NCI-H226 (cell line): ENCODE data around the gene STX8.

ENCODE experiments used
- DNase-seq: peaks from one replicate; pipeline ENCODE4 v3.0.0-alpha.2; 2015

The STX8 gene

DNA sequence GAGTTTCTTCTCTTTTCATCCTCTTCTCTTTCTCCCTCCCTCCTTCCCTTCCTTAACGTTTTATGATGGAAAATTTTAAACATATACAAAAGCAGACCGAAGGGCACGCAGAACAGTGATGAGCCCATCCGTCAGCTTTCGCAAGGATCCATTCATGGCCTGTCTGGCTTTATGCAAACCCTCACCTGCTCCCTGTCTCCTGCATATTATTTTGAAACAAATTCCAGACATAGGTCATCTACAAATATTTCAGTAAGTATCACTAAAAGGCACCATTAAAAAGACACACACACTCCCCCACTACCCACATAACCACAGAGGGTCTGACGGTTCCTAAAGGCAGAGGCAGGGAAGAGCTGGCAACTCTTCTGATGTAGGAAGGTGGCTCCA lies 319.3 kb downstream of the STX8 start:
- DNase-seq = no peak

DNA sequence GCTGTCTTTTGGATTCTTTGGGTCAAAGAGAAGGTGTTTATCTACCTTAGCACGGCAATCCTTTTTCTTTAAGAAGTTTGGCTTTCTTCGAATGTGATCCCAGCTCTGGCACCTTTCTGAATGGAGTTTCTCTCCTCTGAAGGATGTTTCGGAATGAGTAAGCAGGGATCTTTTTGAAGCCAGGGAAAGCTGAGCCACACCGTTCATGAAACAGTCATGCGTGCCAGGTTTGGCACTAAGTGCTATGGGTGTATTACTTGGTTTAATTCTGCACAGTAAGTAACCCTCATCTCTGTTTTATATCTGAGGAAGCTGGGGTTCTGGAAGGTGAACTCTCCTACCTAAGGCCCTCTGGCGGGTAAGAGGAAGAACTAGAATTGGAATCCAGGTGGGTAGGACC lies 319.8 kb downstream of the STX8 start:
- DNase-seq = no peak

- no peak for DNase-seq
These were observed 320.8 kb downstream of the STX8 start for GRCh38 chr17:9254841-9255240.

GRCh38 chr17:9253308-9253707 lies 322.3 kb downstream of the STX8 start:
- no peak for DNase-seq

GRCh38 chr17:9251273-9251672 lies 324.3 kb downstream of the STX8 start:
- DNase-seq = no peak

DNA sequence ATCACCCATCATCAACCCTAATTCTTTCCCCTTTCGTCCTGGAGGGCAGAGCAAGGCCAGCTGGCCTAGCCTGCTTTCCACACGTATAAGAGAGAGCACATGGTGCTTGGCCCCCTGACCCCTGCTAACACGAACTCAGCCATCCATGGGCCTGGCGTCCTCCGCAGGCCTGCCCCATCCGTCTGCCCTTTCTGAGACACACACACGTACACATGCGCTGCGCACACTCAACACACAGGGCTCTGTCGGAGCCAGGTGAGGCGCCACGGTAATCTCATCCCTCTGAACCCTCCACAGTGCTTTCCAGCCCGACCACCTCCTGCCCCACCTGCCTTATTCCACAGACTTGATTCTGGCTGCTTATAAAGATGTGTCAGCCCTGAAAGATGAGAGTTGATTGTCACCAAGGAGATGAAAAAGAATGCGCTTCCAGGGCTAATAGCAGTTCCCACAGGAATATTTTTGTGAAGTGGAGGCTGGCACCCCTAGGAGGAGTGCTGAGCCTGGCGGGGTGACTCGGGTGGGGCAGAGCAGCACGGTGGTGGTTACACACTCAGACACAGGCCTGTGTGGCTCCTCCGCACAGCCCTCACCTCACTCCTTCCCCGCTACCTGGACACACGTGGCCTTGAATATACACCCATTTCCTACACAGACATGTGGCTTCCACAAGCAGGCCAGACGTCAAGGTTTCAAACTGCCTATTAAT lies 326.2 kb downstream of the STX8 start:
- DNase-seq = no peak

- DNase-seq = no peak
These were observed 328.1 kb downstream of the STX8 start for GRCh38 chr17:9247401-9247938.

GRCh38 chr17:9244066-9245052 lies 331.3 kb downstream of the STX8 start:
- DNase-seq = no peak

DNA sequence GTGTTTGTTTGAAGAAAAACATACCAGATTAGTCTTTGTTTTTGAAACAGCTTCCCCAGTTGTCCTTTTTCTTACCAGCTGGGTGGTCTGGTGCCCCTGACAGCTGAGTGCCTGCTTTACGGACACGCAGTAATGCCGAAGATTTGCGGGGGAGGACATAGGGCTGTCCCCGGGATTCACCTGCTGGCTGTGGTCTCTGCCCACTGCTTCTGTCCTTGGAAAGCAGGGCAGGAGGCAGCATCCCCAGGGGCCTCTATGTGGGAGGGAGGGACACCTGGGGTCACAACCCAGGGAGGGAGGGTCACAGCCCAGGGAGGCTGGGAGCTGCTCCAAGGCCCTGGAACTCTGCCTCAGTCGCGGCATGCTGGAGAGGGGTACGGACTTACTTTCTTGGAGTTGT lies 332.6 kb downstream of the STX8 start:
- no peak for DNase-seq

DNA sequence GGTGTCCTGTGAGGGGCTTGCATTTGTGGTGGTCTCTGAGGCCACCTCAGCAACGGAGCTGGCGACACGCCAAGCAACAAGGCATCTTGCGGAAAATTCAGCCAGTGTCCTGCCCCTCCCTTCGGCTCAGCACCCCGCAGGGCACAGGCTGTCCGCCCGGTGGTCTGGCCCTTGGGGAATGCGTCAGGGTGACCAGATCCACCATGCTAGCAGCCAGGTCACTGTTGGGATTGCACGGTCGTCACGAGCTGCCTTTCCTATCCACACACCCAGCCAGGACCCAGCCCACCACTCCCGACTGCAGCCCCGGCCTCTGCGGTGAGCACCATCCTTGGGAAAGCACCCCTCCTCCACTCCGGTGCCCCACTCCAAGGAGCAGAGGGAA lies 333.1 kb downstream of the STX8 start:
- DNase-seq = no peak

GRCh38 chr17:9241774-9242496 lies 333.7 kb downstream of the STX8 start:
- DNase-seq = no peak

- DNase-seq = peak; percentile 1
These were observed 334.3 kb downstream of the STX8 start for GRCh38 chr17:9241371-9241712.

- DNase-seq = no peak
These were observed 334.8 kb downstream of the STX8 start for GRCh38 chr17:9240659-9241370.

GRCh38 chr17:9239793-9240658 lies 335.6 kb downstream of the STX8 start:
- DNase-seq = peak; percentile 40

DNA sequence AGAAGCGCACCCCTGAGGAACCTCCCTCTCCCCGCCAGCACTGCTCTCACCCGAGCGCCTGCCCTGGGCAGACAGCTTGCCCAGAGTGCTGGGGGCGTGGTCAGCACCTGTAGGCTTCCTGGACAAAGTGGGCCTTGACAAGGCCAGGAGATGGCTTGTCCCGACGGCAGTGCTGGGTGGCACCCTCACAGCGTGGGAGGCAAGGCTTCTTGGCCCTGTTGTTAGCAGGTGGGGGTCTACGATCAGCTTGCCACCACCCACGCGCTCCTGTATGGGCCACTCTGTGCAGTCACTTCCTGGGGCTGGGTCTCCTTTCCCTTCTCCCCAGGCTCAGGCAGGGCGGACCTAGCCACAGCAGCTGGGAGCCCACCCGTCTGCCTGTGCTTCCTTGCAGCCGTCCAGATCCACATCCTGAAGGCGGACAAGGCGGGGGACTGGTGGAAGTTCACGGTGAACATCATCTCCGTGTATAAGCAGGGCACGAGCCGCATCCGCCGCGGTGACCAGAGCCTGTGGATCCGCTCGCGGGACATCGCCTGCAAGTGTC lies 336.3 kb downstream of the STX8 start:
- DNase-seq = no peak

GRCh38 chr17:9238340-9239245 lies 337.0 kb downstream of the STX8 start:
- DNase-seq = no peak

DNA sequence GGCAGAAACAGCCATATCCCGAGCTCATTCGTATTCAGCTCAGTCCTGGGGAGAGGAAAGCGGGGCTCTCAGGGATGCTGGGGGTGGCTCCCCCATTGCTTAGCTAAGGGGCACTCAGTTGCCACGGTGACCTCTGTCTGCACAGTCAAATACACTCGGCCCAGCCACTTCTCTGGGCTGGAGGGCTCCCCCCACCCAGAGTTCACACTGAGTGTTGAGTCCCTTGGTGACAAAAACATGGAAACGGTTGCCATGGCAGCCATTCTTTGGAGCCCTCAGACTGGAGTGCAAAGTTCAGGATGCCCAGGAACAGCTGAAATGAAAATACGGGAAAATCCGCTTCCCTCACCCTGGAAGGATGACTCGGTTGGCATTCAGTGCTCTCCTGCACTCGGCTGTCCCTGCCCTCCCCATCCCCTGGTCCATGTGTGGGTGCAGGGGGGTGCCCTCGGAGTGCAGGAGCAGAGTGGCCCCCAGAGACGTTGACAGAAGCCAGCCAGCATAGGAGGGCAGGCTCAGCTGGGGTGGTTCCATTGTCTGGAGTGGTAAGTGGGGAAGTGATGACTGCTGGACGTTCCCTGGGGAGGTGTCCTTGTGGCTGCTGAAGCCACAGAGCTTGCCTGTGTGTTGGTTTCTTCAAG lies 337.8 kb downstream of the STX8 start:
- no peak for DNase-seq

DNA sequence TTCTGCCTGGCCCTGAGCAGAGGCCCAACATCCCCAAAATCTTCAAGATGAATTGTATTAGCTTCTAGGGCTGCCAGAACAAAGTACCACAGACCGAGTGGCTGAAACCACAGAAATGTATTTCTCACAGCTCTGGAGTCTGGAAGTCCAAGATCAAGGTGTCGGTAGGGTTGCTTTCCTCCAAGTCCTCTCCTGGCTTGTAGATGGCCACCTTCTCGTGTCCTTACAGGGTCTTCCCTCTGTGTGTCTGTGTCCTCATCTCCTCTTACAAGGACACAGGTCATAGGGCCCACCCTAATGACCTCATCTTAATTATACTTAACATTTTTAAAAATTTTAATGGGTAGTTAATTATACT lies 338.6 kb downstream of the STX8 start:
- no peak for DNase-seq

DNA sequence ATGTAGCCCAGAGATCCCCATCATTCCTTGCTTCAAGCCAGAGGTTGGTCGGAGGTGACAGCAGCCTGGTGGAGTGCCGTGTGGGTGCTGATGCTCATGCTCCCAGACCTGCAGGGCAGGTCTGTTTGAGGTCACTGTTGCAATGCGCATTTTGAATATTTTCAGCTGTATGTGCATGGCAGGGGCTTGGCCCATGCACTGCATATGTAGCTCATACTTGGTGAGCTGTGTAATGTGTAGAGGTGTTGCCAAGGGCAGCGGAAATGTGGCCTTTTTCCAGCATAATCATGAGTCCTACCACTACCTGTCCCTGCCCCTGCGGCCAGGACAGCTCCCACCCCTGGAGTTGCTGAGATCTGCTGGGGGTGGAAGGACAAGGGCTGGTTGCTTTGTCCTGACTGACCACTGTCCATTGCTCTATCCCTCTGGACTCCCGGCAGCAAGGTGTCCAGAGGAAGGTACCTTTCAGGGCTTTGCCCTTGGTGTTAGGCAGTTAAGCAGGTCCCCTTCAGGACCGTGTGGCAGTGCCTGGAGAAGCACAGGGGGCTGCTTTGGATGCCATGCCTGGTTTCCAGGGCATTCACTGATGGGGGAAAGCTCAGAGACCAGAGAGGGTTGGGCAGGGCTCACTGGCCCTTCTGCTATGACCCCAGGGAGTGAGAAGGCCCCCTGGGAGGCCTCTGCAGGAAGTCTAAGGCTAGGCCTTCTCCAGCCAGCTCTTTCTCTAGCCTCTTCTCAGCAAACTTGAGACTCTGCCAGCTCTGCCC lies 339.2 kb downstream of the STX8 start:
- no peak for DNase-seq
